ENCODE results near the gene FGF12.
"Not testable (repeated sequence)": the region's sequence is repeated elsewhere in the genome, so short reads cannot be mapped to it uniquely, and the experiment has no call there.

The FGF12 gene

GRCh38 chr3:192597506-192597905 lies 129.8 kb downstream of the FGF12 start:
- H3K4me3 ChIP-seq (ENCODE audit: low read depth, low read length): no peak overlapping the region

- no peak overlapping the region for H3K4me3 ChIP-seq (ENCODE audit: low read depth, low read length)
Observed at GRCh38 chr3:192578729-192579128, 148.6 kb downstream of the FGF12 start.

DNA sequence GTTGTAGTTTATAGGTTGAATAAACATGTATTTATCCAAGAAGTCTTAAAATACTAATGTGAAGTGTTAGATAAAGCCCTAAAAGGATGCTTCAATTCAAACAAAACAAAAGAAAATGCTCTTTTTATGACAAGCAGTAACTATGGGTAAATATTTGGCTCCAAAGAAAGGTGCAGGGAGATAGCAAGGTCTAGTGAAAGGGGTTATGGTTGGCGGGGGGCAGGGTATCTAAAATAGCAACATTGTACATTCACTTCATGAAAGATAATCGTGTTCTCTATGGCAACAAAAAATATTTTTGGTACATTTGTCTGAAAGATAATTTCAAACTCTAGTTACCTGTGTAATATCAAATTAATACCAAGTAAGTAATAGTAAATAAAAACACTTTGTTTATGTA lies 149.5 kb downstream of the FGF12 start:
- H3K4me3 ChIP-seq (ENCODE audit: low read depth, low read length): no peak overlapping the region

- no peak overlapping the region for H3K4me3 ChIP-seq (ENCODE audit: low read depth, low read length)
Observed at GRCh38 chr3:192577271-192577670, 150.1 kb downstream of the FGF12 start.

DNA sequence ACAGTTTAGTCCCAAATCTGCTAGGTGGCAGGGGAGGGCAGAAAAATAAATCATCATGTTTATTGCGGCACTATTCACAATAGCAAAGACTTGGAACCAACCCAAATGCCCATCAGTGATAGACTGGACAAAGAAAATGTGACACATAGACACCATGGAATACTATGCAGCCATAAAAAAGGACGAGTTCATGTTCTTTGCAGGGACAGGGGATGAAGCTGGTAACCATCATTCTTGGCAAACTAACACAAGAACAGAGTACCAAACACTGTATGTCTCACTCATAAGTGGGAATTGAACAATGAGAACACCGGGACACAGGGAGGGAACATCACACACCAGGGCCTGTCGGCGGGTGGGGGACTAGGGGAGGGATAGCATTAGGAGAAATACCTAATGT lies 150.6 kb downstream of the FGF12 start:
- H3K4me3 ChIP-seq (ENCODE audit: low read depth, low read length): not testable (repeated sequence)

DNA sequence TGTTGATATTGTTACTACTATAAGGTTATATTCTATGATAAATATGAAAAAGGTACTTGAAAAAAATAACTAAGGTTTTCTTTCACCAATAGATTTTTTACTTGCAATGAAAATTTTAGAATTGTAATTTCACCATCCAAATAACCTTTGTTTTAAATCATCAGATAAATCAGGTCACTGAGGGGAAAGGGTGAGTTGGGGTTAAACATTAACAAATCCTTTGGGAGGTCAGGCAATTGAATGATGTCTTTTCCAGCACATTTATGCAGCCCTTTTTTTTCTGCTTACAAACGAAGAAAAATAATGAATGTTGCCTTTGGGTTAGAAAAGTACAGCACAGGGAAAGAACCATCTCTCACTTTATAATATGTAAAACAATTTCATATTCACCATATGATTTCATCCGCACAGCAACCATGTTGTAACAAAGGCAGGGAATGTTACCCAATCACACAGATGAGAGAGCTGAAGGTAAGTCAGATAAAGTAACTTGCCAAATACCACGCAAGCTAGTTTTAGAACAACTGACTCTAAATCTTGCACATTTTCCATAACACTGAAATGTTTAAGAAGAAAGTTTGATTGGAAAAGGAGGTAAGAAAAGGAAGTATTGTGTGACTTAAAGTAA lies 151.3 kb downstream of the FGF12 start:
- no peak overlapping the region for H3K4me3 ChIP-seq (ENCODE audit: low read depth, low read length)

GRCh38 chr3:192573240-192573639 lies 154.1 kb downstream of the FGF12 start:
- H3K4me3 ChIP-seq (ENCODE audit: low read depth, low read length): no peak overlapping the region

DNA sequence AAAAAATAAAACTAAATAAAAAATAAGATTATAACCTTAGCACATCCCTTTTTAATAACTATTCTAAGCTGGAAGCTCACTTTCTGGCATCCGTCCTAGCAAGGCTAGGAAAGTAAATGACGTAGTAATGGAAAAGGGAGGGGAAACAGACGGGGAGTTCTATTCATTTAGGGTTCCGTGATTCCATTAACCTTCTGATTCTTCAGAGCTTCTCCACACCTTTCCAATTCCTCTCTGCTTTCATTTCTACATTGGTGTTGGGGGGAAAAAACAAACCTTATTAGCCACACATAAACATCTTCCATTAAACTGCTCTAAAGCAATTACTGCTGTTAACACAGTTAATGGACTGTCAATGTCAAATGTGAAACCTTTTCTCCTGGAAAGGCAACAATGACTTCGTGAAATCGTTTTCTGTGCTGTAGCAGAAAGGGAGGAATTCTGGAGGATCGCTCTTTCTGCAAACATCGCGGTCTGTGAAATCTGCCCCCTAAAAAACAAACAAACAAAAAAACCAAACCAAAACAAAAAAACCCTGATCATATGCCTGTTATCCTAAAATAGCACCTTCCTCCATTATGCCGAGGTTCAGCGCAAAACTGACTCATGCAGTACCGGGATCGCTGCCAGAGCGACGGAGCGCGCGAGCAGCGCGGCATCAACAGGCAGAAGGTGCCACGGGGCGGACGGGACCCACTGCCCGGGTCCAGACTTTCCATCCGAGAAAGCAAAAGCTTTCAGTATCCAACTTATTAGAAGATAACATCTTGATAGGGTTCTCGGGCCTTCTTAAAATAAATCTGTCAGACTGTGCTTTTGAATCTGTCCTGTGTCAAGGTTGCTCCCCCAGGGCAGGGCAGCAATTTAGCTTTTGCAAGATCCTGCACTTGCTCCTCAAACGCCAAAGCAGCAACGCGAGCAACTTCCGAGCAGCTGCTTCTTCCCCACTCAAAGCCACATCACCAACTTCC lies 156.2 kb downstream of the FGF12 start:
- no peak overlapping the region for H3K4me3 ChIP-seq (ENCODE audit: low read depth, low read length)

DNA sequence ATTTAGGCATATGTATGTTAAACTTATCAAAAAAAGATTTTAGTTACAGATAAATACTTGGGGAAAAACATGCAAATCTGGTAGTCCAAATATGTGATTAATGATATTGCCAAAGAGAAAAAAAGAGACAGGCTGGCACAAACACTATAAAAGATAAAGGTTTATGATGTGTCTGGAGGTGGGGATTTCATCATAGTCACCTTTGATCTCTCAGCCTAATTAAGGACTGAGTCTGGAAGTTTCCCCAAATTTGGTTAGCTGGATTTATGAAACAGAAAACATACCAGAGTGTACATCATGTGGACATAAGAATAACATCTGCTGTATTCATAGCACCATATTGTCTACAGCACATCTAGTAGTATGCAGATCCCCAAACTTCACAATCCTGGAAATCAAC lies 157.0 kb downstream of the FGF12 start:
- no peak overlapping the region for H3K4me3 ChIP-seq (ENCODE audit: low read depth, low read length)

- no peak overlapping the region for H3K4me3 ChIP-seq (ENCODE audit: low read depth, low read length)
Observed at GRCh38 chr3:192566706-192567290, 160.5 kb downstream of the FGF12 start.

DNA sequence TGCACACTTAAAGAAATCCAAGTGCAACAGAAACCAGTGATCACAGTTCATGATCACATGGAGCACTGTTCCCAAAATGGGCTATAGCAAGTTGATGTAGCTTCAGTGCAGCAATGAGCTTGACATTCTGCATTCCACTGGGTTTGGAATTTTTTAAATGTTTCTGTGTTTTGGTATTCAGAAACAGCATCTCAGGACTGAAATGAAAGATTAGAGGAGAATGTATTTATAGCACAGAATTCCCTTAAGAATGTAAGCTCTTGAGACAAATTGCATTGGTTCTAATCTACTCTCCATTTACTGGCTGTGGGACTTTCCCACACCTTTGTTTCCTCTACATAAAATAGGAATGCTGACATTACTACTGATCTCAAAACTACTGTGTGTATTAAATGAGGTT lies 162.7 kb downstream of the FGF12 start:
- no peak overlapping the region for H3K4me3 ChIP-seq (ENCODE audit: low read depth, low read length)

DNA sequence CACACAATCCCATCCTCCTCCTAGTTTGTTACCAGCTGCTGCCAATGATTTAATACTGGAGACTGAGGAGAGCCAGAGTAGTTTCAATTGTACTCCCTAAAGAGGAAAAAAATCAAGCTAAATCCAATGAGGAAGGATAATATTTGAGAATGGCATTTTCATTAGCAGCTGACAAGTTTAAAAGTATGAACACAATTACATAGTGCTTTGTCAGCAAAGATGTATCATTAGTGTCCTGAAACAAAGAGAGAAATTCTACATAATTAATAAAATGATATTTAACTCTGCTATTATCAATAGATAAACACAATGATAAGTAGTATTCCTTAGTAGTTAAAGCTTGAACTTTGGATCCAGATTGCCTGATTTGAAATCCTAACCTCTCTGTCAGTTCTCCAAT lies 163.9 kb downstream of the FGF12 start:
- H3K4me3 ChIP-seq (ENCODE audit: low read depth, low read length): no peak overlapping the region

DNA sequence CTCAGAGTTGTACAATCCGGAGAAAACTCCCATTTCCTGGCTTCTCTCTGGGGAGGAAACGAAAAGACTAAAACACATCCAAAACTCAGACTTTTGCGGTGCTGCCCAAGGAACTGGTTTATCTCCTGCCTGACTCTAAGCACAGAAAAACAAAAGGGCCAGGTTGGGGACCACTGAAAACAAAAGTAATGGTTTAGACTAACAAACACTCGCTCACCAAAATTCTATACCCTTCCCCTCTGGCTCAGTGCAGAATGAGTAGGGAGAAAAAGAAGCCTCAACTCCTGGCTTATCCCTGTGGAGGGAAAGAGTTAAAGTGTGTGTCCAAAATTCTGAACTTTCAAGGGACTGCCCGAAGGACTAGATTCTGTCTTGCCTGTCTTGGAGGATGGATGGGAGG lies 173.6 kb downstream of the FGF12 start:
- H3K4me3 ChIP-seq (ENCODE audit: low read depth, low read length): no peak overlapping the region

- no peak overlapping the region for H3K4me3 ChIP-seq (ENCODE audit: low read depth, low read length)
Observed at GRCh38 chr3:192550356-192550755, 177.0 kb downstream of the FGF12 start.

DNA sequence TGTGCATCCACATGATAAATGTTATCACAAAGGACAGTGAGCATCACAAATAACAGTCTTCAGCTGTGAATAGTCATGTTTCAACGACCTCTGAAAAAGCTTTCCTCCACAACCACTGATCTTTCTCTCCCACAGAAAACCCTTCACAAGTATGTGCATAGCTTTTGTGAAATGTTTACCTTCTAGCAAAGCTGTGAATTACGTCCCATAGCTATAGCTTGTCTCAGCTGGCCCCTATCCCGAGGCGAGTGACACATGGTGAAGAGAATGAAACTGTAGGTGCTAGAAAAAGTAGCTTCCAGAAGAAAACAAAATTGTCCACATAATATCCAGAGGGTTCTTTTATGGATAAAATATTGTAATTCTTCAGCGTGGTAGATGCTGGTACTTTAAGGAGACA lies 182.0 kb downstream of the FGF12 start:
- H3K4me3 ChIP-seq (ENCODE audit: low read depth, low read length): no peak overlapping the region

GRCh38 chr3:192543163-192543562 lies 184.2 kb downstream of the FGF12 start:
- no peak overlapping the region for H3K4me3 ChIP-seq (ENCODE audit: low read depth, low read length)

DNA sequence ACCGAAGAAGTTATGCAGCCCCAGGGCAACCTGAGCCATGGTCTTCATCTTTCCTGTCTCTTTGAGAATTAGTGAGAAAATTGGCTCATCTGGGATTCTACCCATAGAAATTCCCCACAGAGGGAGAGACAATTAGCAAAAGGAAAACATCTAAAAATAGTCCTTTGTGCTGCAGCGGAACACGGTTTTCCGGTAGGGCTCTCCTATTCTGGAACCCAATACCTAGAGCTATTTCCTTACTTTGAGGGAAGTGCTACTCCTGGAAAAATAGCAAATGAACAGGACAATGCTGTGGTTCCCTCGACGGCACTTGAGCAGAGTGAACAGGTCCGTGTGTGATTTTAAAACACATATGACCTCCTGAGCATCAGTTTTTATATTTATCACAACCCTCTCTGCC lies 210.5 kb downstream of the FGF12 start:
- H3K4me3 ChIP-seq (ENCODE audit: low read depth, low read length): no peak overlapping the region

DNA sequence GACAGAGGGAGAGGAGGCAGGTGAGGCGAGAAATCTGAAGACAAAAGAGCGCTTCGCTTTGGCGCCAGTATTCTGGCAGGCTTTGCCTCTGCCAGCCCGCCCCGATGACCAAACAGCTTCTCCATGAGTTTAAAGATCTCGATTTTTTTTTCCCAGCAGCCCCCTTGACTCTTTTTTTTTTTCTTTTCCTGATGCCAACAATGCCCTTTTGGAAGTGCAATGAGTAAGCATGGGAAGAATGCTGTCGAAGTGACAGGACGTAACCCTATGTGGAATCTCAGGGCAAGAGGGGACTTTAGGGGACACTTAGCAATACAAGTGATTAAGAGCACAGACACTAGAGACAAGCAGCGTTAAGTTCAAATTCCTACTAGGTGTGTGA lies 211.7 kb downstream of the FGF12 start:
- H3K4me3 ChIP-seq (ENCODE audit: low read depth, low read length): peak overlapping the region; percentile 68

DNA sequence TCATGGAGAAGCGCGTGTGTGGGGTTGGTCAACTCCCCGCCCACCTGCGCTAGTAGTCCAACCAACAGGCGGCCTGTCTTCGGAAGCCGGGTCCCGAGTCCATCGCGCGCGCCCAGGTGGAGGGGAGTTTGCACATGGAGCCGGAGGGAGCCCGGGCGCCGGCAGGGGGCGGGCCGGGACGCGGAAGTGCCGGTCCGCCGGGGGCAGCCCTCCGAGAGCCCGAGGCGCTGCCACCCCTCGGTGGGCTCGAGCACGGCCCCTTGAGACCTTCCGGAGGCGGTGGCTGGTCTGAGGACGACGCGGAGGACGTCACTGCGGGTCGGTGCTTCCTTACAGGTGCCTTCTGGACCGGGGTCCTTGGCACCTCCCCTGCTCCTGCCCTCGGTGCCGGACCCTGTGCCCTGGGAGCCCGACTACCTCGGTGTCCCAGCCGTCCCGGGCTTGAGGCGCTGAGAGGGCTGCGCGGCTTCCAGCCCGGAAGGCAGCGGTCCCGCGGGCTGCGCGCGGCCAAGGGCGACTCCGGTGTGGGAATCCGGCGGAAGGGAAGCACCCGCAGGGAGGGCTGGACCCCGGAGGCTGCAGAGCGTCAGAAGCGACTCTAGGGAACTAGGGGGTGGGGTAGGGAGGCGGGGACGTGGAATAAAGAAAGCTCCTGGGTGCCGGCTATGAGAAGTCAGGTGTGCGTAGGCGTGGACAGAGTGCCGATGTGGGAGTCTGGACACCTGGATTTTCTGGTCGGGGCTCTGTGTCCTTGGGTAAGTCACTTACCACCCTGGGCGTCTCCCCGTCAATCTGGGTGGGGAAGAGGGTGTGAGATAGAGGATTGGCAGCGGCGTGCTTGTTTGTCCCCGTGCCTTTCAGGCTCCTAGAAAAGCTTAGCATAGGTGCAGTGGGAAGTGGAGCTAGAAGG lies 212.3 kb downstream of the FGF12 start:
- peak overlapping the region; percentile 68 for H3K4me3 ChIP-seq (ENCODE audit: low read depth, low read length)

DNA sequence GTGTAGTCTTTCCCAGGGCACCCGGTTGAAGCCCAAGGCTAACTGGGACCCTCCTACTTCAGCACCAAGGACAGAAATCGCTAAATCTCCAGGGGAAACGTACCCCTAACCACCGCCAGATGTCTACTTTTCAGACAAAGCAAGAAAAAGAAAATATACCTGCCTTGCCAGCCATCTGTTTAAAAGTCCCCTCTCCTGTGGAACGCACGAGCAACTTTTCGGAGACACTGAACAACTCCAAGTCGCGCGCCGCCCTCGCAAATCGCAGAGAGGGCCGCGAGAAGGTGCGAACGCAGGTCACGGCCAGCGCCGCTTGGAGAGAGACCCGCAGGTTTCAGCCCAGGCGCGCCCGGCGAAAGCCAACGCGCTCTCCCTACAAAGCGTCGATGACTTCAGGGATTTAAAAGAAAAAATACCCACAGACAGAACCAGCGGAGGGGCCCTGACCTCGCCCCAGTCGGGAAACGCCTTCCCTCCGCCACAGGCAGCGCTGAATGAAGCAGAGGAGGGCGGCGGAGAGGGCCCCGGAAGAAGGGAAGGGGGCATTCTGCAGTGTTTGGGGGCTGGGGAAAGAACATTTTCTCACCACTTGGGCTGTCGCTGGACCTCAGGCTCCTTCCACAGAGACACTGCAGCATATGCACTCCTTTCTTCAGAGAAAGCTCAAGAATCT lies 213.1 kb downstream of the FGF12 start:
- peak overlapping the region; percentile 68 for H3K4me3 ChIP-seq (ENCODE audit: low read depth, low read length)

Data from iPS-11a (cell line).